Retinal pigment epithelial cell (primary cell): Measurements from ENCODE around the gene ZNF423.

ENCODE experiments used
- DNase-seq: peaks from one replicate; pipeline ENCODE4 v3.0.0-alpha.2; 2010; ENCODE audit warnings: low read depth
- H3K4me3 ChIP-seq: 2 replicates; pipeline ENCODE4 v1.5.1; 2011; ENCODE audit warnings: mild to moderate bottlenecking, low read length, control low read depth, moderate library complexity
- CTCF ChIP-seq: conservative IDR thresholded peaks from 2 replicates; pipeline ENCODE4 v1.5.1; 2011; ENCODE audit warnings: low read depth, low read length, control low read depth, inconsistent platforms

ZNF423 gene

GRCh38 chr16:49533422-49533821, 322.5 kb downstream of the ZNF423 start:
- no peak for DNase-seq
- H3K4me3 ChIP-seq, result no peak overlapping the region
- no peak for TF ChIP-seq CTCF

GRCh38 chr16:49532873-49533272, 323.0 kb downstream of the ZNF423 start:
- no peak for TF ChIP-seq CTCF
- no peak overlapping the region for H3K4me3 ChIP-seq
- DNase-seq, result no peak

GRCh38 chr16:49531931-49532840, 323.7 kb downstream of the ZNF423 start:
- TF ChIP-seq CTCF, result no peak
- no peak for DNase-seq
- no peak overlapping the region for H3K4me3 ChIP-seq

GRCh38 chr16:49531425-49531824, 324.5 kb downstream of the ZNF423 start:
- DNase-seq, result no peak
- no peak for TF ChIP-seq CTCF
- no peak overlapping the region for H3K4me3 ChIP-seq

- DNase-seq, result no peak
- no peak for TF ChIP-seq CTCF
- H3K4me3 ChIP-seq, result no peak overlapping the region
Observed at GRCh38 chr16:49530427-49530970, 325.4 kb downstream of the ZNF423 start.

GRCh38 chr16:49529411-49530045, 326.4 kb downstream of the ZNF423 start:
- DNase-seq, result no peak
- TF ChIP-seq CTCF, result no peak
- H3K4me3 ChIP-seq, result no peak overlapping the region
